Ovary (tissue), 9 donors: ENCODE results near the gene RBBP4. TPM values are rescaled to one million over a fixed set of nuclear protein-coding genes. Genes with fewer than 3 reads are reported as not detected.

Experiments
- DNase-seq, 5 donors: peaks; one replicate each; pipeline ENCODE4 v3.0.0-alpha.2; 2019 to 2020
- H3K27ac ChIP-seq, 2 donors: fragments of 200-600 bp; one replicate each; pipeline versions ENCODE4 v1.5.1 to v1.8.0; 2019 to 2022
- H3K27me3 ChIP-seq: fragments of 200-600 bp; one replicate; pipeline ENCODE4 v1.8.0; 2022
- H3K36me3 ChIP-seq: fragments of 200-600 bp; sonication (generic); one replicate; pipeline ENCODE4 v1.5.1; 2019
- H3K4me1 ChIP-seq: one replicate; pipeline ENCODE4 v1.8.1; 2013; ENCODE audit warnings: mild to moderate bottlenecking, moderate library complexity; ENCODE audit not compliant: insufficient read depth
- H3K4me3 ChIP-seq: fragments of 200-600 bp; sonication (generic); one replicate; pipeline ENCODE4 v1.5.1; 2017
- H3K9me3 ChIP-seq, 2 donors: fragments of 200-600 bp in 1 of 2; sonication (generic) in 1 of 2; one replicate each; pipeline versions ENCODE4 v1.5.1 to v1.8.1; 2013 to 2019; ENCODE audit warnings: mild to moderate bottlenecking in 1 of 2, moderate library complexity in 1 of 2
- CTCF ChIP-seq, 3 donors: fragments of 450-650 bp in 2 of 3; fragments of 200-600 bp in 1 of 3; IDR thresholded peaks; one replicate each; pipeline versions ENCODE4 v1.5.1 to v1.8.0; 2016 to 2022; ENCODE audit warnings: antibody characterized with exemption in 3 of 3, mild to moderate bottlenecking in 1 of 3
- EP300 ChIP-seq: sonication (generic); formaldehyde crosslinking; IDR thresholded peaks from one replicate; pipeline ENCODE4 v1.6.1; 2017; ENCODE audit warnings: antibody characterized with exemption
- POLR2A ChIP-seq: fragments of 450-650 bp; IDR thresholded peaks from one replicate; pipeline ENCODE4 v1.6.1; 2017; ENCODE audit warnings: antibody characterized with exemption, mild to moderate bottlenecking, moderate library complexity
- WGBS, 3 donors: extraction: QIAGEN DNeasy Blood & Tissue Kit in 1 of 3; methylation state at CpG; one replicate each; pipeline versions ENCODE4 v1.1.5 to v1.1.7; 2013 to 2017; 5-methylcytosine and 5-hydroxymethylcytosine counted together
- intact Hi-C, 4 donors: fragments of 100-400 bp; cut with DNase I; formaldehyde crosslinking; loops; one replicate each; pipeline versions ENCODE4 v1.11.0 to v1.15.1; 2022 to 2023
- polyA plus RNA-seq, 2 donors: library from polyadenylated mRNA; stranded (reverse); fragments of 200-250 nt in 1 of 2; fragments of 350-450 nt in 1 of 2; fragmentation: Illumina TruSeq in 1 of 2; extraction: RNeasy Lipid Tissue Mini Kit (QIAGEN cat#74804) in 1 of 2; gene quantifications; one replicate each; pipeline ENCODE4 v1.2.3, GENCODE V29; 2013 to 2014
- total RNA-seq, 7 donors: library from RNA; depleted of rRNA in 2 of 7; stranded (reverse); fragments of >200 nt in 2 of 7; fragmentation: NEBNext Ultra II Directional in 3 of 7; extraction: Animal tissue kit (Norgen Biotek cat#: 25700) in 3 of 7; gene quantifications; one replicate each; pipeline versions ENCODE4 v1.1.0 to v1.2.4, GENCODE V29; 2016 to 2023
- donor health status: DM: no; HTN: no; CAD: no; lungs with moderate emphysema.
- donor health status: DM: no; HTN: no; CAD: no.
- donor health status: Bipolar disorder and iron deficiency.
- donor health status: DM: yes; HTN: yes; CAD: no.
- donor health status: DM: no; HTN: no; CAD: no.
- donor health status: DM: yes; HTN: yes; CAD: no.

The RBBP4 gene
- total and polyA plus RNA-seq, 9 donors, result 78.2 to 223 (median 165) TPM

- H3K9me3 ChIP-seq, result no peaks in the 10 kb centered on the region
- H3K36me3 ChIP-seq, result no peaks in the 10 kb centered on the region
- TF ChIP-seq EP300, result no peak
- no peak for TF ChIP-seq CTCF (IDR thresholded peaks at IDR 0.05)
- TF ChIP-seq POLR2A, result no peak
- no peak overlapping the region for H3K27ac ChIP-seq
- H3K4me3 ChIP-seq, result no peak overlapping the region
- intact Hi-C loops, result no loop called here
- H3K27me3 ChIP-seq, result no peaks in the 10 kb centered on the region
- H3K4me1 ChIP-seq, result no peaks in the 10 kb centered on the region
- DNase-seq, result no peak
- WGBS, 3 donors, result 83 to 88% (median 86%) methylated on average over 4 of the region's 4 CpGs
Measured at GRCh38 chr1:32644426-32644825, 6.6 kb upstream of the RBBP4 start.

DNA sequence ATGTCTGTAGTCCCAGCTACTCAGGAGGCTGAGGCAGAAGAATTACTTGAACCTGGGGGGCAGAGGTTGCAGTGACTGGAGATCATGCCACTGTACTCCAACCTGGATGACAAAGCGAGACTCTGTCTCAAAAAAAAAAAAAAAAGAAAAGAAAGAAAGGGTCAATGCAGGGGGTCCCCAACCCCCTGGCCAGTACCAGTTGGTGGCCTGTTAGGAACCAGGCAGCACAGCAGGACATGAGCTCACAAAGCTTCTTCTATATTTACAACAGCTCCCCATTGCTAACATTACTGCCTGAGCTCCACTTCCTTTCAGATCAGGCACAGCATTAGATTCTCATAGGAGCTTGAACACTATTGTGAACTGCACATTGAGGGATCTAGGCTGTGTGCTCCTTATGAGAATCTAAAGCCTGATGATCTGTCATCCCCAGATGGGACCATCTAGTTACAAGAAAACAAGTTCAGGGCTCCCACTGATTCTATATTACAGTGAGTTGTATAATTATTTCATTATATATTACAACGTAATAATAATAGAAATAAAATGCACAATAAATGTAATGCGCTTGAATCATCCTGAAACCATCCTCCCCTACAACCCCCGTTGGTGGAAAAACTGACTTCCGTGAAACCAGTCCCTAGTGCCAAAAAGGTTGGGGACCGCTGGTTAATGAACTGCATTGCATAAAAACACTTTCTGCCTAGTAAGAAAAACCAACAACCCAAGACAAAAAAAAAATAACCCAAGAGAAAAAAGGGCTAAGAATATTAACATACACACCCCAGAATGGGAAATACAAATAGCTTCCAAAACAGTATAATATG is 3.5 kb upstream of the RBBP4 start:
- H3K36me3 ChIP-seq, result no peaks in the 10 kb centered on the region
- WGBS, 3 donors, result 79 to 83% (median 81%) methylated on average over 6 of the region's 6 CpGs
- no peaks in the 10 kb centered on the region for H3K27me3 ChIP-seq
- DNase-seq, result no peak
- TF ChIP-seq EP300 (no peak), POLR2A (no peak), CTCF (IDR thresholded peaks at IDR 0.05) (no peak)
- H3K4me3 ChIP-seq, result no peak overlapping the region
- H3K4me1 ChIP-seq, result peaks cover 1% of the 10 kb centered on the region
- H3K9me3 ChIP-seq, result no peaks in the 10 kb centered on the region
- H3K27ac ChIP-seq, result no peak overlapping the region
- intact Hi-C loops, result no loop called here

DNA sequence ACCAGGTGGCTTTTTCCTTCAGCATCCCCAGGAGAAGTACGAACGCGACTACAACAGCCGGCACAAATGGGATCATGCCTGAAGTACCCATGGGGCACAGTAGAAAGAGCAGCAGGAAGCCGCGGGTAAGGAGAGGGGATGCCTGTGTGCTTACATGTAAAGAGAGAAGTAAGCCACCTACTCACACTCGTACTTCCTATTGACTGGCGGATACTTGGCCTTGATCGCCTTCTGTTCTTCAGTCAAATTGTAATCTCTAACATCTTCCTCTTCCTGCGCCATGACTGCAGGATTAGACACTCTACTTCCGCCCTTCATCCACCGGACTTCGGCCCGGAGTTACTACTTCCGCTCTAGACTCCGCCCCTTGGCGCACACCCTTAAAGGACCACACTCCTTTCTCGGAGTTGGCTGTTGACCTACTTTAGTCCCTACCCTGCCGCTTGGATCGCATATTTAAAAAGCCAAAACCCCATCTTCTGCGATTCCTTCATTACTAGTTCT is 708 bp upstream of the RBBP4 start, which contains the start of gene ZBTB8OS:
Gene ZBTB8OS (minus strand): TSS at position 303 of the 504 bp plus-strand sequence. CDS start 21 bp downstream, at position 282.
- Histone ChIP-seq H3K27ac (peak within 1 kb of the TSS; percentile 89 to 96), H3K4me3 (peak within 1 kb of the TSS; percentile 61), H3K36me3 (no peaks in the 10 kb centered on the region), H3K27me3 (no peaks in the 10 kb centered on the region), H3K4me1 (peaks cover 1% of the 10 kb centered on the region), H3K9me3 (no peaks in the 10 kb centered on the region)
- peak; percentile 86 to 93 (median 92) for DNase-seq
- TF ChIP-seq CTCF (IDR thresholded peaks at IDR 0.05), result no peak
- no peak for TF ChIP-seq EP300
- no peak for TF ChIP-seq POLR2A
- WGBS, 3 donors, result 0% methylated on average over 21 of the region's 21 CpGs
- intact Hi-C loops, result loop anchor here in 1 of 4 donors (10.0 kb wide), 1 partner anchor 55 kb away; the partner anchor contains the start of gene SYNC

DNA sequence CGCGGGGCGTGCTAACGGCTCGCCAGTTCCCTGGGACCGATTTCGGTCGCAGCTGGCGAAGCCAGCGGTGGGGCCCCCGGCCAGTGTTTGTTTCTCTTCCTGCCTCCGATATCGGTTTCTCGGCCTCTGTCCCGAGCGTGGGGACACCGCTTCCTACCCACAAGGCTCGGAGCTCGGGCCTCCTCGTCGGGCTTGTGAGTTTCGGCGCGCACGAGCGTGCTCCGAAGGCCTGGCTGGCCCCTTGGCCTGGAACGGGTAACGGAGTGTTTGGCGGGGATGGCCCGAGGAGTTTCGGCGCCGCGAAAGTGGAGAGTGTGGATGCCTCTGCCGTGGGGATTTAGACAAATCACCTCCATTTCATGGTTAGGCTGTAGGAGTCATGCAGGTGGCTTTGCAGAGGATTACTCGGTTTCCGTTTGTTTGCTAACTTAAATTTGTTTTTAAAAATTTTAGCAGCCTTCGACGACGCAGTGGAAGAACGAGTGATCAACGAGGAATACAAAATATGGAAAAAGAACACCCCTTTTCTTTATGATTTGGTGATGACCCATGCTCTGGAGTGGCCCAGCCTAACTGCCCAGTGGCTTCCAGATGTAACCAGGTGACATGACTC is 559 bp downstream of the RBBP4 start:
- no peaks in the 10 kb centered on the region for H3K9me3 ChIP-seq
- intact Hi-C loops, result loop anchor here in 1 of 4 donors (10.0 kb wide), 1 partner anchor 53 kb away; the partner anchor contains the start of gene SYNC
- peak overlapping the region; percentile 84 to 96 for H3K27ac ChIP-seq
- H3K27me3 ChIP-seq, result no peaks in the 10 kb centered on the region
- DNase-seq, result no peak
- TF ChIP-seq CTCF (IDR thresholded peaks at IDR 0.05), result no peak
- TF ChIP-seq POLR2A, result no peak
- no peak for TF ChIP-seq EP300
- H3K4me1 ChIP-seq, result peaks cover 7% of the 10 kb centered on the region
- H3K4me3 ChIP-seq, result peak overlapping the region; percentile 54
- H3K36me3 ChIP-seq, result no peaks in the 10 kb centered on the region
- WGBS, 3 donors, result 0 to 1% (median 1%) methylated on average over 38 to 43 of the region's 43 CpGs
